SJSA1 (cell line): ENCODE results near the gene CD55. TPM values are rescaled to one million over a fixed set of nuclear protein-coding genes. Genes with fewer than 3 reads are reported as not detected.

ENCODE experiments used
- DNase-seq, 2 experiments: peaks; one replicate each; pipeline ENCODE4 v3.0.0-alpha.2; 2015 to 2020; ENCODE audit warnings: low spot score in 2 of 2, low read depth in 1 of 2
- H3K27ac ChIP-seq: fragments of 250-450 bp; sonication (Bioruptor Pico); 2 replicates; pipeline ENCODE4 v1.5.1; 2020; ENCODE audit warnings: mild to moderate bottlenecking, moderate library complexity
- H3K27me3 ChIP-seq: fragments of 250-450 bp; sonication (Bioruptor Pico); replicated peaks from 2 replicates; pipeline ENCODE4 v1.5.1; 2020; ENCODE audit warnings: mild to moderate bottlenecking, moderate library complexity
- H3K36me3 ChIP-seq: fragments of 250-450 bp; sonication (Bioruptor Pico); 2 replicates; pipeline ENCODE4 v1.5.1; 2020; ENCODE audit warnings: mild to moderate bottlenecking
- H3K4me1 ChIP-seq: fragments of 250-450 bp; sonication (Bioruptor Pico); replicated peaks from 2 replicates; pipeline ENCODE4 v1.6.1; 2021; ENCODE audit warnings: mild to moderate bottlenecking
- H3K4me3 ChIP-seq: fragments of 250-450 bp; sonication (Bioruptor Pico); 2 replicates; pipeline ENCODE4 v1.5.1; 2020; ENCODE audit warnings: mild to moderate bottlenecking
- H3K9me3 ChIP-seq: fragments of 250-450 bp; sonication (Bioruptor Pico); replicated peaks from 2 replicates; pipeline ENCODE4 v1.5.1; 2020; ENCODE audit warnings: mild to moderate bottlenecking
- total RNA-seq: library from RNA; depleted of rRNA; stranded (reverse); fragments of >200 nt; shearing (Covaris generic); gene quantifications from 2 replicates; pipeline ENCODE4 v1.2.3, GENCODE V29; 2014

Gene CD55
- total RNA-seq, 1 experiment from 2014 or later, result 48.7 TPM

DNA sequence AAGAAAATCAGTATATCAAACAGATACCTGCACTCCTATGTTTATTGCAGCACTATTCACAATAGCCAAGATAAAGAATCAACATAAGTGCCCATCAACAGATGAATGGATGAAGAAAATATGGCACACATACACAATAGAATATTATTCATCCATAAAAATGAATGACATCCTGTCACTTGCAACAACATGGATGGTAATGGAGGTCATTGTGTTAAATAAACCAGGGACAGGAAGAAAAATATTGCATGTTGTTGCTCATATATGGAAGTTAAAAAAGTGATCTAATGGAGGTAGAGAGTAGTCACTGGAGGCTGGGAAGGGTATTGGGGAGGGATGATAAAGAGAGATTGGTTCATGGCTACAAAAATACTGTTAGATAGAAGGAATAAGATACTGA is 67.2 kb downstream of the CD55 start:
- Histone ChIP-seq H3K27me3 (no peaks in the 10 kb centered on the region), H3K4me1 (peaks cover 23% of the 10 kb centered on the region), H3K27ac (no peak overlapping the region), H3K4me3 (no peak overlapping the region), H3K36me3 (no peaks in the 10 kb centered on the region), H3K9me3 (no peaks in the 10 kb centered on the region)
- no peak for DNase-seq

DNA sequence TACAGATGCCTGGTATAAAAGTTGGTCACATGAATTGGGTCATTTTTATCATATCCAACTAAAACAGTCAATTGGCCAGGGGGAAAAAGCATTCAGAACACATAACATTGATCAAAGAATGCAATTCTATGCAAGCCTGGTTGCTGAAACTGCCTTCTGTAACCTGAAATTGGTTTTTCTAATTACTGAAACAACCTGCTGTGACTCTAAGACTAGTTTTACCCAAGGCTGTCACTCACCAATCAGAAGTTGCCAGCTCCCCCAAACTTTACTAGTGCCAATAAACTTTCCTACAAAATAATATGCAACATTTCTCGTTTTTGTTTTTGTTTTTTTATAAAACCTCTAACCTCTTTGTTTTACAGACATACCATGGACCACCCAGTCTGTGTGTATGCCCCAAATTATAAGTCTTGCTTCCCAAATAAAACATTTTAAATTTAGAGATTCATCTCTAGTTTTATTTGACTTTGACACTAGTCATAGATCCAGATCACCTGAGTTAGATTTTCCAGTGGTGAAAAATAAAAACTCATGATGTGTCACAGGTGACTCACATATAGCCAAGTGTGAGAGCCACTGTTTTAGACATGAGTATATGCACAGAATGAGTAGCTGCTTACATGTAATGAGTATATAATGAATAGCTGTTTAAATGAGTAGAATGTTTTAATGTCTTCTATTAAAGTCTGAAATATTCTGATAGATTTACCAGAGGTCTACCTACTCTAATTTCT is 68.4 kb downstream of the CD55 start:
- Histone ChIP-seq H3K9me3 (no peaks in the 10 kb centered on the region), H3K27me3 (no peaks in the 10 kb centered on the region), H3K4me1 (peaks cover 30% of the 10 kb centered on the region), H3K36me3 (no peaks in the 10 kb centered on the region), H3K27ac (no peak overlapping the region), H3K4me3 (no peak overlapping the region)
- peak in 1 of 2 experiments; percentile 41 for DNase-seq

DNA sequence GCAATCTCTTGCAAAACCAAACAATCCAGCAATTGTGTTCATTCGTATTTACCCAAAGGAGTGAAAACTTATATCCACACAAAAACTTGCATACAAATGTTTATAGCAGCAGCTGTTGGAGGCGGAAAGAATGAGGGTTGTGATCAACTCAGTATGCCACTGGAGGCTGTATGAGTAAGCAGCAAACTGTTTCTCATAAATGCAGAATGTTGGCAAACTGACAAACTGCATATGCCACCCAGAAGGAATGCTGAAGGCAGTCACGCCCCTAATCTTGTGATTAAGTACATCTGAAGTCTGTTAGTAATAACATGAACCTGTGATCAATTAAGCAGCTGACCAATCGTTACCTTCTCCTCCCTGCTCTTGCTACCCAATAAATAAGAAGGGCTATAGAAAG is 72.1 kb downstream of the CD55 start:
- Histone ChIP-seq H3K4me1 (peaks cover 37% of the 10 kb centered on the region), H3K27me3 (no peaks in the 10 kb centered on the region), H3K4me3 (no peak overlapping the region), H3K9me3 (no peaks in the 10 kb centered on the region), H3K27ac (peak overlapping the region; percentile 65), H3K36me3 (no peaks in the 10 kb centered on the region)
- peak; percentile 88 to 90 for DNase-seq

DNA sequence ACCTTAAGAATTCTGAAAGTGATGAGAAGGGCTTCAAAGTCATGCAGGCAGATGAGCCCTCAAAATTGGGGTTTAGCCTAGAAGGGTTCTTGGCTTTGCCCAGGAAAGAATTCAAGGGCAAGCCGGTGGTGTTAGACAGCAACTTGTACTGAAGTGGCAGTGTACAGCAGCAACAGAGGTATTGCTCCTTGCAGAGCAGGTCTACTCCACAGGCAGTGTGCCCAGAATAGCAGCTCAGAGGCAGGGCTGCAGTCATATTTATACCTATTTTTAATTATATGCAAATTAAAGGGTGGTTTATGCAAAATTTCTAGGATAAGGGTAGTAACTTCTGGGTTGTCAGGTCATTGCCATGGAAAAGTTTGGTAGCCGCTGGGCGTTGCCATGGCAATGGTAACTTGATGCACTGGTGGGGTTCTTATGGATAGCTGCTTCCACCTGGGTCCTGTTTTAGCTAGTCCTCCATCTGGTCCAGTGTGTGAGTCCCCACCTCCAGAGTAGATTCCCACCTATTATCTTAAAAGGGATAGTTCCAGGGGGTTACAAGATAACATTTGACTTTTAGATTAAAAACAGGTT is 74.8 kb downstream of the CD55 start:
- Histone ChIP-seq H3K4me3 (no peak overlapping the region), H3K27me3 (no peaks in the 10 kb centered on the region), H3K27ac (no peak overlapping the region), H3K36me3 (no peaks in the 10 kb centered on the region), H3K9me3 (no peaks in the 10 kb centered on the region), H3K4me1 (peaks cover 28% of the 10 kb centered on the region)
- no peak for DNase-seq

DNA sequence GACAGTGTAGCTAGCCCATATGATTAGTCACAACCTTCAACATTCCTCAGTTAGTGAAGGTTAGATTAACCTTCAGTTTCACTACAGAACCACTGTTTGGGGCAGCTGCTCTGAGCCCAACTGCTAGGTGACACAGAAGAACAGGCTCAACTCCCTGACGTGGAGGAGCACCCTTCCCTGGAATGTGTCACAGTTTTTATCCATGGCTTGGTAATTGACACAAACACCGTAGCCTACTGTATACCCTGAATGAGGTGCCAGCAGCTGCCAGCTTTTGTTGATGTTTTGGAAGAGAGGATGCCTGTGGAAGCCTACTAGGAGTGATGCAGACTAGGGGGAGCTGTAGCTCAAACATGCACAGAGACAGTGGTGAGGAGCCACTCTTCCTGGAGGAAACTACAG is 76.0 kb downstream of the CD55 start:
- Histone ChIP-seq H3K27me3 (no peaks in the 10 kb centered on the region), H3K36me3 (no peaks in the 10 kb centered on the region), H3K4me1 (peaks cover 24% of the 10 kb centered on the region), H3K27ac (no peak overlapping the region), H3K4me3 (no peak overlapping the region), H3K9me3 (no peaks in the 10 kb centered on the region)
- peak in 1 of 2 experiments; percentile 28 for DNase-seq

DNA sequence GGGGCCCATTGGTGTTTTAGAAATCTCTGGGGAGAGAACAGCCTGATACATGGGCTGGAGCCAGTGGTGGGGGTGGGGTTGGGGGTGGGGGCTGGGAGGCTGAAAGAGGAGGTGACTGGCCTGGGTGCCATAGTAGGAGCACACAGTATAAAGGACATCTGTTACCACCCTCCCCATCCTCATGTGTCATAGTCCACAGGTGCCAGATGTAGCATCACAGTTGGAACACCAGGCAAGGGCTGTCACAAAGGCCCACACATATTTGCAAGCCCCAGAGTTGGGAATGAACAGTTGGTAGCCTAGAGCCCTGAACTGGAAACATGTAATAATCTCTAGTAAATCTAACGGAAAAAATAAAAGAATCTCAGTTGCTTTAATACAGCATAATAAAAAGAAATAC is 77.5 kb downstream of the CD55 start:
- Histone ChIP-seq H3K4me1 (peaks cover 12% of the 10 kb centered on the region), H3K27me3 (no peaks in the 10 kb centered on the region), H3K9me3 (no peaks in the 10 kb centered on the region), H3K36me3 (no peaks in the 10 kb centered on the region), H3K4me3 (no peak overlapping the region), H3K27ac (no peak overlapping the region)
- DNase-seq, result no peak

DNA sequence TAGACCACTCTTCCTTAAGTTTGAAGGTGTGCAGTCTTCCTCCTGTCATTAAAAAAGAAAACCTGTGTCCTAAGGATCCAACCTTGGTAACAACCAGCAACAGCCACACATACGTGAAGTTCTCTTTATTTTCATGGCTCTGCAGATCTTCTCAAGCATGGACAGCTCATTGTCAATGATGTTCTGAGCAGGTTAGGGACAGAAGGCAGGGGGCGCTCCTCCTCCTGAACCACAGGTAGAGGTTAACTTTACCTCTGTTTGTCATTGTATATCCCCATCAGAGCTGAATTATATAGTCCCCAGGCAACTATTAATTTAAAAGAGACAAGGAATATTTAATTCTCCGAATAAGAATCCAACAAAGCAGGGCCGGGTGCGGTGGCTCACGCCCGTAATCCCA is 80.1 kb downstream of the CD55 start:
- DNase-seq, result no peak
- Histone ChIP-seq H3K4me1 (0 out of 2 replicates have a peak, but pooled peaks cover 7% of the 10 kb centered on the region), H3K27me3 (peaks cover 4% of the 10 kb centered on the region; the same call in 1 of the 2 replicates), H3K9me3 (no peaks in the 10 kb centered on the region), H3K36me3 (no peaks in the 10 kb centered on the region), H3K4me3 (no peak overlapping the region), H3K27ac (no peak overlapping the region)

DNA sequence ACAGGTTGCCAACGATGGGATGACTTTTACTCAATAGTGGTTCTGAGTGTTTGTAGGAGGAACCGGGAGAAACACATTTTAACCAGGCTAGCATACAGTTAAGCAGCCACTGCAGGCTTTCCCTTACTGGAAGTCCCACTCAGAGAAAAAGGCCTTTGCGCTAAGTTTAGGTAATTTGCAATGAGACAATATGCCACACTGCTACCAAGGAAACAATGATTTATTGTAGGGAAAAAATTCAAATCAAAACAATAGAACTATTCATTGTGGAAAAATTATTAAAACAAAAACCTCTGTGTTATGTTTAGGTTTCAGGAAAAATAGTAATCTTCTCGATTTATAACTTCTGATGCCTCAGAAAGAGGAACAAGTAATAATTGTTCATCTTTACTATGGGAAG is 81.3 kb downstream of the CD55 start:
- no peaks in the 10 kb centered on the region for H3K9me3 ChIP-seq
- H3K4me3 ChIP-seq, result no peak overlapping the region
- 0 out of 2 replicates have a peak, but pooled peaks cover 2% of the 10 kb centered on the region for H3K4me1 ChIP-seq
- no peak overlapping the region for H3K27ac ChIP-seq
- no peak for DNase-seq
- no peaks in the 10 kb centered on the region for H3K36me3 ChIP-seq
- H3K27me3 ChIP-seq, result peaks cover 4% of the 10 kb centered on the region; the same call in 1 of the 2 replicates

DNA sequence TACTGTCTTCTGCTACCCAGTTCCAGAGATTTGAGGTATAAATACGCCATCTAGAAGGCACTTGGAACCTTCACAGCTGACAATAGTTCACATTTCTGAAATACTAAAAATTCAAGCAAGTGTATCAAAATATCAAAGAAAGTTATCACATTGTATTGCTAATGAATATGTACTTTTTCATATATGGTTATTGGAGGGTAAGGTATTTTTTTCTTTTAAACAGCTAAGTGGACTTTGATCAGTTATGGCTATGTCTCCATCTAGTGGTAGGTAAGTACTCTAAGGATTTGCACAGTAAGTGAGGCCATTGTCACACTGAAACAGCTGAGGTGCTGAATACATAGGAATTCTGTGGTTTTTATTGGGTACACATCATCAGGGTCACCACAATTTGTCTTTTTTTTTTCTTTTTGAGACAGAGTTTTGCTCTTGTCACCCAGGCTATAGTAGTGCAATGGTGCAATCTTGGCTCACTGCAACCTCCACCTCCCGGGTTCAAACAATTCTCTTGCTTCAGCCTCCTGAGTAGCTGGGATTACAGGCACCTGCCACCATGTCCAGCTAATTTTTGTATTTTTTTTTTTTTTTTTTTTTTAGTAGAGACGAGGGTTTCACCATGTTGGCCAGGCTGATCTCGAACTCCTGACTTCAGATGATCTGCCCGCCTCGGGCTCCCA is 83.5 kb downstream of the CD55 start:
- no peaks in the 10 kb centered on the region for H3K4me1 ChIP-seq
- H3K36me3 ChIP-seq, result no peaks in the 10 kb centered on the region
- no peaks in the 10 kb centered on the region for H3K9me3 ChIP-seq
- DNase-seq, result peak in 1 of 2 experiments; percentile 53
- no peak overlapping the region for H3K27ac ChIP-seq
- H3K4me3 ChIP-seq, result no peak overlapping the region
- peaks cover 4% of the 10 kb centered on the region; the same call in 1 of the 2 replicates for H3K27me3 ChIP-seq

DNA sequence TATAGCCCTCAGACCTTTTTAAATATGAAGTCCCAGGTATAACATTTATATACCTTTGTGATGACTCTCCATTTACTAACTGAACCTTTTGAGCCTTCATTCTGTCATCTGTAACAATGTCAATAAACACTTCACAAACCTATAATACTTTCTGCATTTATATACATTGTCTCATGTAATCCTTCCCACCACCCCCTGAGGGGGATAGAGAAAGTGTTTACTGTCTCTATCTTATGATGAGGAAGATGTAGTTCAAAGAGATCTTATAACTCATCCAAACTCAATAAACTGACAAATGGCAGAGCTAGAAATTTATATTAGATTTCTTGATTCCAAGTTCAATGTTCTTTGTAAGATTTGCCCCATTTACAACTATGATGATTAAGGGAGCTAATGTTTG is 84.3 kb downstream of the CD55 start:
- Histone ChIP-seq H3K4me3 (no peak overlapping the region), H3K4me1 (no peaks in the 10 kb centered on the region), H3K27ac (no peak overlapping the region), H3K27me3 (peaks cover 4% of the 10 kb centered on the region; the same call in 1 of the 2 replicates), H3K36me3 (no peaks in the 10 kb centered on the region), H3K9me3 (no peaks in the 10 kb centered on the region)
- DNase-seq, result no peak

DNA sequence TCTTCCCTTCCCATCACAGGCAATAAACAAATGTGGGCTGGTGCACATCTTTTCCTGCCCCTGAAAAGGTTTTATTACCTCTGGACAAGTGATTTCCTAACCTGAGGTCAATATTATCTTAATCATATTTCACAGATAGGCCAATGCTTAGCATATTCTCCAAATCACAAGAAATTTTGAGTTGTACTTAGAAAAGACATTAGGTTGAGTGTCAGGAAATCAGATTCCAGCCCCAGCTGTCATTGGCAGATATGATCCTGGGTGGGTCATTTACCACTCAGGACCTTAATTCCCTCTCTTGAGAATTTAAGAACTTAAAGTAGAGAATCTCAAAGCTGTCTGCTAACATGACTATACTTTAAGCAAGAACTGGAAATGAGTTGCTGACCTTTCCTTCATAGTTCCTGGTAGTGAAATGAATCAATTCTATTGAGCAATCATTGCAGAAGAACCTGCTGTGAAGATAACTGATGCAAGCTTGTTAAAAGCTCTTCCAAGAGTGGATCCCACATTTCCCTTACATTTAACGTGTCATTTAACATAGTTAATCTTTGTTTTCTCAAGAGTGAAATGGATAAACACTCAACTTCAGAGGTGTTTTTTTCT is 86.3 kb downstream of the CD55 start:
- Histone ChIP-seq H3K36me3 (no peaks in the 10 kb centered on the region), H3K4me3 (no peak overlapping the region), H3K27me3 (peaks cover 4% of the 10 kb centered on the region; the same call in 1 of the 2 replicates), H3K4me1 (no peaks in the 10 kb centered on the region), H3K9me3 (no peaks in the 10 kb centered on the region), H3K27ac (no peak overlapping the region)
- no peak for DNase-seq
